HepG2 (cell line): ENCODE measurements around the gene RXYLT1. TPM values are rescaled to one million over a fixed set of nuclear protein-coding genes. Genes with fewer than 3 reads are reported as not detected.

Experiments
- ARID3A ChIP-seq: IDR thresholded peaks from 2 replicates; pipeline ENCODE4 v1.6.1; 2012; ENCODE audit warnings: low read depth, low read length, improper control_type of control experiment
- ARID5B ChIP-seq: IDR thresholded peaks from 2 replicates; pipeline ENCODE4 v1.4.0; 2020; ENCODE audit warnings: mild to moderate bottlenecking, missing genetic modification reagents
- DNMT1 ChIP-seq: sonication (generic); formaldehyde crosslinking; IDR thresholded peaks from 2 replicates; pipeline ENCODE4 v1.5.1; 2020; ENCODE audit warnings: mild to moderate bottlenecking, missing genetic modification reagents
- GATA4 ChIP-seq: sonication (generic); IDR thresholded peaks from 2 replicates; pipeline ENCODE4 v1.6.1; 2016; ENCODE audit warnings: antibody characterized with exemption, low read depth, borderline replicate concordance
- HMG20A ChIP-seq: IDR thresholded peaks from 2 replicates; pipeline ENCODE4 v1.6.1; 2016; ENCODE audit warnings: borderline replicate concordance
- NKX3-1 ChIP-seq: sonication (generic); formaldehyde crosslinking; IDR thresholded peaks from 2 replicates; pipeline ENCODE4 v1.5.0; 2020; ENCODE audit warnings: missing genetic modification reagents
- PATZ1 ChIP-seq: sonication (generic); formaldehyde crosslinking; IDR thresholded peaks from 2 replicates; pipeline ENCODE4 v1.4.0; 2020; ENCODE audit warnings: missing genetic modification reagents
- POLR2G ChIP-seq: fragments of 200-400 bp; formaldehyde crosslinking; IDR thresholded peaks from 2 replicates; pipeline ENCODE4 v1.6.1; 2018; ENCODE audit warnings: mild to moderate bottlenecking, low read depth, low read length, moderate library complexity
- RFX3 ChIP-seq: IDR thresholded peaks from 2 replicates; pipeline ENCODE4 v1.6.1; 2016; ENCODE audit warnings: missing biosample characterization, missing genetic modification reagents
- SIN3A ChIP-seq: IDR thresholded peaks from 2 replicates; pipeline ENCODE4 v1.6.1; 2011; ENCODE audit warnings: low read depth, mild to moderate bottlenecking, control low read depth, low read length, borderline replicate concordance
- TBX3 ChIP-seq: fragments of 450-650 bp; IDR thresholded peaks from 2 replicates; pipeline ENCODE4 v1.6.1; 2017; ENCODE audit warnings: antibody characterized with exemption, mild to moderate bottlenecking, inconsistent platforms, borderline replicate concordance
- ZBTB46 ChIP-seq: sonication (generic); formaldehyde crosslinking; IDR thresholded peaks from 2 replicates; pipeline ENCODE4 v1.4.0; 2020; ENCODE audit warnings: mild to moderate bottlenecking, missing genetic modification reagents, borderline replicate concordance
- ZNF335 ChIP-seq: sonication (generic); formaldehyde crosslinking; IDR thresholded peaks from 2 replicates; pipeline ENCODE4 v1.4.0; 2020; ENCODE audit warnings: missing genetic modification reagents
- ZNF367 ChIP-seq: sonication (generic); formaldehyde crosslinking; IDR thresholded peaks from 2 replicates; pipeline ENCODE4 v1.4.0; 2020; ENCODE audit warnings: missing genetic modification reagents, borderline replicate concordance
- ZNF441 ChIP-seq: sonication (generic); formaldehyde crosslinking; IDR thresholded peaks from 2 replicates; pipeline ENCODE4 v1.7.0; 2021; ENCODE audit warnings: missing genetic modification reagents, borderline replicate concordance
- ZNF451 ChIP-seq: sonication (generic); formaldehyde crosslinking; IDR thresholded peaks from 2 replicates; pipeline ENCODE4 v1.5.0; 2020; ENCODE audit warnings: mild to moderate bottlenecking, missing genetic modification reagents
- ZNF547 ChIP-seq: sonication (generic); formaldehyde crosslinking; IDR thresholded peaks from 2 replicates; pipeline ENCODE4 v1.5.1; 2020; ENCODE audit warnings: mild to moderate bottlenecking, missing genetic modification reagents
- ZNF550 ChIP-seq: sonication (generic); formaldehyde crosslinking; IDR thresholded peaks from 2 replicates; pipeline ENCODE4 v1.4.0; 2020; ENCODE audit warnings: mild to moderate bottlenecking, missing genetic modification reagents, borderline replicate concordance
- ZNF569 ChIP-seq: sonication (generic); formaldehyde crosslinking; IDR thresholded peaks from 2 replicates; pipeline ENCODE4 v1.5.0; 2020; ENCODE audit warnings: mild to moderate bottlenecking, missing genetic modification reagents, moderate library complexity, borderline replicate concordance
- ZNF674 ChIP-seq: sonication (generic); formaldehyde crosslinking; IDR thresholded peaks from 2 replicates; pipeline ENCODE4 v1.5.0; 2020; ENCODE audit warnings: low read depth, mild to moderate bottlenecking, missing genetic modification reagents
- ZNF761 ChIP-seq: sonication (generic); formaldehyde crosslinking; conservative IDR thresholded peaks from 2 replicates; pipeline ENCODE4 v1.4.0; 2020; ENCODE audit warnings: mild to moderate bottlenecking, missing genetic modification reagents
- ZNF883 ChIP-seq: sonication (generic); formaldehyde crosslinking; IDR thresholded peaks from 2 replicates; pipeline ENCODE4 v1.5.1; 2020; ENCODE audit warnings: mild to moderate bottlenecking, missing genetic modification reagents; ENCODE audit errors: not compliant biosample characterization
- polyA plus RNA-seq, 8 experiments: library from polyadenylated mRNA; depleted of rRNA in 3 of 8; stranded (reverse) in 7 of 8; unstranded in 1 of 8; fragments of >200 nt; fragmentation: Illumina TruSeq in 4 of 8; extraction: Trizol in 4 of 8; gene quantifications; 2 replicates each; pipeline versions ENCODE4 v1.2.1 to v1.2.3, GENCODE V29; 2011 to 2016; ENCODE audit warnings: low read depth in 4 of 8, missing spikeins in 1 of 8, mixed read lengths in 1 of 8; ENCODE audit not compliant: insufficient read depth in 1 of 8
- total RNA-seq, 5 experiments: library from RNA; depleted of rRNA; stranded (reverse); fragments of >200 nt; fragmentation: Illumina TruSeq; extraction: Trizol; gene quantifications; 2 replicates each; pipeline ENCODE4 v1.2.3, GENCODE V29; 2016; ENCODE audit warnings: low read depth in 1 of 5

The RXYLT1 gene
- total and polyA plus RNA-seq, 2 of the 13 experiments (the other 11 are each of a cell fraction or from before 2014, with no cell fraction given), result 8.3 to 15.5 TPM

- 0 out of 2 replicates have a peak, but pooled peaks have one; percentile 29 for TF ChIP-seq ARID3A
- TF ChIP-seq NKX3-1 (CRISPR knock-in tag), result no peak
- TF ChIP-seq DNMT1 (CRISPR knock-in tag), result no peak
- no peak for TF ChIP-seq ZNF674 (CRISPR knock-in tag)
- TF ChIP-seq ZNF441, result no peak
- no peak for TF ChIP-seq ZNF569 (CRISPR knock-in tag)
- TF ChIP-seq TBX3, result no peak; the same call in 1 of the 2 replicates
- TF ChIP-seq ZNF550 (CRISPR knock-in tag), result no peak
- no peak for TF ChIP-seq ZNF367 (CRISPR knock-in tag)
- peak; percentile 61 for TF ChIP-seq ARID5B
- peak; percentile 51; the same call in 1 of the 2 replicates for TF ChIP-seq HMG20A (CRISPR knock-in tag)
- TF ChIP-seq ZBTB46 (CRISPR knock-in tag), result no peak
- TF ChIP-seq ZNF335, result no peak
- TF ChIP-seq ZNF451, result no peak
- TF ChIP-seq ZNF547, result no peak
- TF ChIP-seq GATA4, result no peak
- no peak for TF ChIP-seq POLR2G
- TF ChIP-seq SIN3A, result no peak
- TF ChIP-seq RFX3 (CRISPR knock-in tag), result no peak
- no peak for TF ChIP-seq ZNF761 (CRISPR knock-in tag)
- TF ChIP-seq PATZ1 (CRISPR knock-in tag), result no peak
- TF ChIP-seq ZNF883 (CRISPR knock-in tag), result no peak
These were observed 66.0 kb downstream of the RXYLT1 start (continued) for GRCh38 chr12:63845726-63846125.
